COR-L47 (cell line): Measurements from ENCODE around the gene ZNF576.
A peak's percentile ranks its signal among the peaks of the same experiment; 100 is the strongest.
"Not testable (repeated sequence)": the region's sequence is repeated elsewhere in the genome, so short reads cannot be mapped to it uniquely, and the experiment has no call there.

Experiments
- DNase-seq: peaks from one replicate; lab custom pipeline; 2025; lab: John Stamatoyannopoulos, UW

ZNF576 gene

DNA sequence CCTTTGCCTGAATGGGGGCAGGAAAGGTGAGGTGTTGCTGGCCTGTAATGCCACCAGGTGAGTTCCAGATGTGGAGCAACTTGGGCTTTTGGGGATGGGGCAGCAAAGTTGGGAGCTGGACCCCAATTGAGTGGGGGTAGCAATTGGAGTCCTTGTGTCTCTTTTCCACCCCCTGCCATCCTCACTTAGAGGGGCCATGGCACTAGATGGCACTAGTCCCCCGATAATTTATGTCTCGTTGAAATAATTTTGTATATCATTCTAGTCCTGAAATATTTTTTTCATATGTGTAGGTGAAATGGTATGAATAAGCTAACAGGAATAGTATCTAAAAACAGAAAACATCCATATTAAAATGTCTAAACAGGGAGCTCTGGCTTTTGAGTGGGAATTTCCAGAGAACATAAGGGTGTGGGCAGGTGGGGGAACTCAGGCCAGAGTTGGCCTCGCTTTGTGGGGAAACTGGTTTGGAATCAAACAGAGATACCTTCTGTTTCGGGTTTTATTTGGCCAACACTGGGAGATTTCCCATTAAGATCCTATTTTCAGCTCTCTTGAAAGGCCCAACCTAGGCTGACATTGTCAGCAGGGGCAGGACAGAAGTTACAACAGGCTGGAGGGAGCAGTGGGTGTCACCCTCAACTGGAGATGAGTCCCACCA is 3.4 kb downstream of the ZNF576 start:
- no peak for DNase-seq

DNA sequence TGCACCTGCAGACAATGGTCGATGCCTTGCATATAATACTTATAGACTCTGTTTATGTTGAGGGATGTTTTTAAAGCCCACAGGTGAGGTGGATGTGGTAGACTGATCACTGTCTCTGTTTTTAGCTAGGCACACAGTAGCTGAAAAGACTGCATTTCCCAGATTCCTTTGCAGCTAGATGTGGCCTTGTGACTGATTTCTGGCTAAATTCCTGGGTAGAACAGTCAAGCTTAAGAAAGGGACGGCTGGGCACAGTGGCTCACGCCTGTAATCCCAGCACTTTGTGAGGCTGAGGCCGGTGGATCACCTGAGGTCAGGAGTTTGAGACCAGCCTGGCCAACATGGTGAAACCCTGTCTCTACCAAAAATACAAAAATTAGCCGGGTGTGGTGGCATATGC is 3.9 kb downstream of the ZNF576 start:
- DNase-seq, result not testable (repeated sequence)

GRCh38 chr19:43605875-43606568 is 9.6 kb downstream of the ZNF576 start:
- peak; percentile 66 for DNase-seq

- DNase-seq, result peak; percentile 56
Measured at GRCh38 chr19:43606569-43607229, 10.3 kb downstream of the ZNF576 start.

DNA sequence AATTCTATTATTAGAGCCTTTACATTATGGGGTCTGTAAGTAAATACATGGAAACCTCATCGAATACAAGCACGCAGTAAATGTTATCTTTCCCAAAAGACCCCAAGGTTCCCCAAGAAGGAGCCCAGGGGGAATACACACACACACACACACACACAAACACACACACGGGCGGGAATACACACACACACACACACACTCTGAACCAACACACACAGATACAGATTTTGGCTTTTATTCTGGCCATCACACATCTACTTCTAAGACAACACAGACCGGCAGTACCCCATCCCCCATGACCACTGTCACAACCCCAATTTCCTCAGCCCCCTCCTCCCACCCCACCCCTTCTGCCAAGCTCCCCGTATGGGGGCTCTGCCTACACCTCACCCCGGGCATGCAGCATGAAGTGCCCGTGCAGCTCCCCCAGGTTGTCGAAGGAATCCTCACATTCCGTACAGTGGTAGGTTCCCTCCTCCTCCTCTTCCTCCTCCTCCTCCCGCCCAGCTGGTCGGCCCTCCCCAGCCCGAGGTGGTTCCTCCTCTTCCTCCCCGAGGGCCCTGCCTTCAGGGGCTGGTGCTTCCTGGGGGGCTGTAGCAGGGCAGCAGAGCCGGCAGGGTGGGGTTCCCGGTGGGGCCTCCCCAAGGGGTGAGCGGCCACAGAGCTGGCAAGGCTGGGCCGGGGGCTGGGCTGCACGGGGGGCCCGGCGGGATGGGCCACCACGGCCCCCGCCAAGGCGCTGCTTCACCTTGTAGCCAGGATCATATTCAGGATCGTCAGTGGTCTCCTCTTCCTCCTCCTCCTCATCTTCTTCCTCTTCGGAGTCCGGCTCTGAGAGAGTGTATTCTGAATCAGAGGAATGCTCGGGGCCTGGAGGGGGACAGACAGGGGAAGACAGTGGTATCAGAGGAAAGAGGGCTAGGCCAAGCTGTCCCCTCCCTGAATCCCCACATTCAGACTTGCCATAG is 11.1 kb downstream of the ZNF576 start:
- DNase-seq, result no peak

DNA sequence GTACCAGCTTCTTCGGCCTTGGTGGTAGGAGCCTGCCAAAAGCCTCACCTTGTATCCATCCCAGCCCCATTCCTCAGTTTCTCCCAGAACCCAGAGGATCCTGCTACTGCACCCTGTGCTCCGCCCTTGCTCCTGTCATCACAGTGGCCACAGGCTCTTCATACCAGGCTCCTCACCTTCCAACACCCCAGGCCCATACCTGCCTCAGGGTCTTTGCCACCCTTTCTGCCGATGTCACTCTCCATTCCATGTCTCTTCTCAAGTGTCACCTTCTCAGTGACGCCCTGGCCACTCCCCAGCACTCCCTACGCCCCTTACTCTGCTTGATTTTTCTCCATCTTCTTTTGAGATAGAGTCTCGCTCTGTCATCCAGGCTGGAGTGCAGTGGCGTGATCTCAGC is 13.5 kb downstream of the ZNF576 start:
- no peak for DNase-seq

DNA sequence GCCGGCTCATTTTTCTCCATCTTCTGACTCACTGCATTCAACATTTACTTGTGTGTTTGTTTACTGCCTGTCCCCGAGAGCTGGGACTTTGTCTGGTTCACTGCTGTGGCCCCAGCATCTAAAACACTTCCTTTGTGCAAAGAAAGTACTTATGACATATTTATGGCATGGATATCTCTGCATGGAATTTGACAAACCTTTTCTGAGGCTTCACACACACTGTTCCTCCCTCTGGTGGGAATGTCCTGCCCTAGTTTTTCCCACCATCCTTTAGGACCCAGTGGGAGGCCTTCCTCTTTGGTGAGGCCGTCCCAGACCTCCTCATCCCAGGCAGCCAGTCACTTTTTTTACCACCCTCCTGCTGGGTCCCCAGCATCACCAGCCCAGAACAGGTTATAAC is 14.1 kb downstream of the ZNF576 start:
- DNase-seq, result no peak

DNA sequence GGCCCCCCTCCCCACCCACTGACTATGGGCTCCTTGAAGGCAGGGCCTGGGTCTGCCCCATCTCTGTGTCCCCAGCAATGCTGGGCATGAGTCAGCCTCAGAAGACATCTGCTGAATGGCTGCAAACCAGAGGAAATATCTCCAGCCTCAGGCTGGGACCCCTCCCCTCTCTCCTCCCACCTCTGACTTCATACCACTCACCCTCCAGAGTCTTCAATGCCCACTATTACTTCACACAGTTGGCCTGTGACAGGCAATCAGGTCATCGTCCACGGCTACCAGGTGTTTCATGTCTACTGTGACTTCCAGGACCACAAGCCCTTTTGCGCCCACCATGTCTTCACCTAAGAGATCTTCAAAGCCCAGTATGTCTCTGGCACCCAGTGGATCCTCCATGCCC is 15.4 kb downstream of the ZNF576 start, which contains the start of gene SRRM5:
Gene SRRM5, plus strand, starts transcription at position 301 of the 400 bp plus-strand sequence. Its CDS starts 34 bp downstream, at position 335.
- no peak for DNase-seq

DNA sequence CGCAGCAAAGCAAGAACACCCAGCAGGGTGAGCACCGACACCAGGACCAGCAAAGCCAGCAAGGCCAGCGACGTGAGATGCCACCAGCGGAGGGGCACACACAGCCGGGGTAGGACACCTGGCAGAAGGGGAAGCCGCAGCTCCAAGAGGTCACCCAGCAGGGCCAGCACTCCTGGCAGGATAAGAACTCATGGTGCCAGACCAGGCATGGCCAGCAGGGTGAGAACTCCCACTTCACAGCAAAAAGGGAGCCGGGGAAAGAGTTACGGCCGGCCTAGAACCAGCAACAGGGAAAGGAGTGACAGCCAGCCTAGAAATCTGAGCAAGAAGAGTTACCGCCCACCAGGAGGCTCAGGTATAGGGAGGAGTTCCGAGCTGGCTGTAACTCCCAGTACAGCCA is 16.0 kb downstream of the ZNF576 start:
- DNase-seq, result no peak

DNA sequence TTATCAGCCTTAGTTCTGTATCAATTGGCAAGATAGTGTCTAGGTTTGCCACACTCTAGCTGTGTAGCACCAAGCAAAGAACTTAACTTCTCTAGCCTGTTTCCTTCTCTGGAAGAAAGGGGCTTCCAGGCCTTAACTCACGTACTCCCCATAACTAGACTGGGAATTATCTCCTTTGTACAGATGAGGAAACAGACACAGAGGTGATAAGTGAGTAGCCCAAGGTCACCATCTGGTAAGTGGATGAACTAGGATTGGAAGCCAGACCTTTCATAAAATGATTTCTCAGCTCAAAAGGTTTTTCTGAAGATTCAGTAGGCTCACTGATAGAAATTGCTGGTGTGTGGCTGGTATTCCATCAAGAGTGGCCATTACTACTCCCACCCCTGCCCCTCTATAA is 19.9 kb downstream of the ZNF576 start:
- DNase-seq, result no peak

DNA sequence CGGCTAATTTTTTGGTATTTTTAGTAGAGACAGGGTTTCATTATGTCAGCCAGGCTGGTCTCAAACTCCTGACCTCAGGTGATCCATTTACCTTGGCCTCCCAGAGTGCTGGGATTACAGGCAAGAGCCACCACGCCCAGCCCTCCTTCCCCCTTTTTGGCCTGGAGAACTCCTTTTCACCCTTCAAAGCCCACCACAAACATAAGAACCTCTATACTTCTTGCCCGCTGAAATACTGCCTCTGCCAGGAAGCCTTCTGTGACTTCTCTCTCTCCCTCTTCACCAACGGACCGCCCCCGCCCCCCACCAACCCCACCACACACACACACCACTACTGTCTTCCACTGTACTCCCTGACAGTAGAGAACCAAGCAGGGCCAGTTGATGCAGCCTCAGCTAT is 20.6 kb downstream of the ZNF576 start:
- no peak for DNase-seq

DNA sequence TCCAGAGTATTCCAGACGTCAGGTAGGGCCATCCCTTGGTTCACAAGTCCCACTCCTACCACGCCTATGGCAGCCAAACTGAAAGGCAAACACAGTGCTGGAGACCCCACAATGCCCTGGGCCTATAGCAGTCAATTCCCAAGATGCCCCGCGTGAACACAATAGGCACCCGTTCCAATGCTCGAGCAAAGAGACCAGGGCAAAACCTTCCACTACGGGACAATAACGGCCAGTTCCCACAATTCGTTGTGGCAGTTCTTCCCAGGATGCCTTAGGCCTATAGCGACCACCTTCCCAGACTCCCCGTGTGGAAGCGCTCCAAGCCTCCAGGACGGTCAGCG is 22.5 kb downstream of the ZNF576 start:
- peak; percentile 78 for DNase-seq

- peak; percentile 94 for DNase-seq
Measured at GRCh38 chr19:43619262-43620060, 23.1 kb downstream of the ZNF576 start, which contains the start of gene ZNF428. Gene ZNF428, minus strand, starts transcription at chr19:43619629. Its CDS starts 5,325 bp downstream, at chr19:43614304.

- no peak for DNase-seq
Measured at GRCh38 chr19:43620061-43621001, 23.9 kb downstream of the ZNF576 start.

DNA sequence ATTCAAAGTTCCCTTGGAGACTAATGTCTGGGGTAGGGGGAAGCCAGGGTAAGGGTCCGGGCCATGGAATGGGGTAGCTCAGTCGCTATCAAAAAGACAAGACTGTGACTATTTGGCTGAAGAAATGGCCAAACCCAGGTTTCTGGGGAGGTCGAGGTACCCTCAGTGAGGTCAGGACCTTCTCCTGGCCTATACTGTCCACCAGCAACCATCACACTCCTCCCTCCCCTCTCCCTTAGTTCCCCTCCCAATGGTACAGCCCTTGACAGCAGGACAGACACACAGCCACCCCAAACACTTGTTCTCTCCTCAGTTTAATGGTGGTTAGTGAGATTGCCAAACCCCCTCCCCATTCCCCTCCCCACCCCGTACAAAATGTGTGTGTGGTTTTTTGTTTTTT is 25.7 kb downstream of the ZNF576 start:
- no peak for DNase-seq

- DNase-seq, result no peak
Measured at GRCh38 chr19:43622956-43623355, 26.6 kb downstream of the ZNF576 start.

- no peak for DNase-seq
Measured at GRCh38 chr19:43623889-43624670, 27.7 kb downstream of the ZNF576 start.

DNA sequence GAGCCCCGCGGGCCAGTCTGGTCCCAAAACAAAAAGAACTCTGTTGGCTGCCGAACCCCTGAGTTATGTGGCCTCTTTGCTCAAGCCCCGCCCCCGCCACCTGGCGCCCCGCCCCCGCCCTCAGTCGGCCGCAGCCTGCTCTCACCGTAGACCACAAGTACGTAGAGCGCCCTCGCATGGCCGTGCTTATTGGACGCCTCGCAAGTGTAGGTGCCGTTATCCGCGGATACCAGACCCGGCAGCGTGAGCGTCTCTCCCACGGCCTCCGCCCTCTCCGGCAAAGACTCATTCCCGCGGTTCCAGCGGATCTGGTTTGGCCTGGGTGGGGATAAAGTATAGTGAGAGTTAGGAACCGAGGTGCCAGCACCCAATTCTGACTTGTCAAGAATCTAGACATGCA is 28.5 kb downstream of the ZNF576 start:
- DNase-seq, result no peak

DNA sequence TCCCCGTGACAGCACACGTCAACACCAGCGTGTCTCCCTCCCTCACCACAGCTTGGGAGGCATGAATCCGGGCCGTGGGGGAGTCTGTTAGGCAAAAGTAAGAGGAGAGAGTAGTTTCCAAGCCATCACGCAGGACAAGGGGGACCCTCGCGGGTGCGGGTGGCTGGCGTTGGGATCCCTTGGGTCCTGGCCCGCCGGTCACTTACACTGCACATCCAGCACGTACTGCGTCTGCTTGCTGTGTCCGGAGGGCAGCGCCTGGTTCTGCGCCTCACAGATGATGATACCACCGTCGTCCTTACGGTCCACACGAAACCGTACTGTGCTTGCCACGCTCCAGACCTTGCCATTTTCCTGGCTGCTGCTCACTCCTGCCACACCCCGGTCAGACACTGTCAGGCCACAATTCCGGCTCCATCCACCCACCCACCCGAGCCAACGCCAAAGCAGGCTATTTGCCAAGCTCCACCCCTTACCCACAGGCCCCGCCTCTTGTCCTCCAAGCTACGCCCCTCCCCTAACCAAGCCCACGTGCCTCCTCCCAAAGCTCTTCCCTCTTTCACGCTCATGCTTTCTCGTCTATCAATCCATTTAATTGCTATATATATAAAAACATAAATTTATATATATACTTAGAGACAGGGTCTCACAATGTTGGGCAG is 29.7 kb downstream of the ZNF576 start:
- no peak for DNase-seq
